AG04450 (cell line): ENCODE results near the gene KIAA0040. TPM values are rescaled to one million over a fixed set of nuclear protein-coding genes. Genes with fewer than 3 reads are reported as not detected.

Experiments
- CTCF ChIA-PET: fragments of 300-600, 350-600 bp; formaldehyde crosslinking; extraction: SDS; loops from one replicate; lab custom pipeline; 2022; ENCODE audit warnings: antibody characterized with exemption, inconsistent platforms; lab: Charles Lee
- POLR2A ChIA-PET: fragments of 350-600 bp; formaldehyde crosslinking; extraction: SDS; loops from one replicate; lab custom pipeline; 2021; ENCODE audit warnings: antibody characterized with exemption, inconsistent platforms; lab: Yijun Ruan, JAX
- DNase-seq: peaks from one replicate; pipeline ENCODE4 v3.0.0-alpha.2; 2011; ENCODE audit warnings: low read depth, low spot score
- H3K27ac ChIP-seq: one replicate; pipeline ENCODE4 v1.5.1; 2012; ENCODE audit warnings: low read depth, low read length, control low read depth
- H3K27me3 ChIP-seq: one replicate; pipeline ENCODE4 v1.6.0; 2012; ENCODE audit warnings: low read length; ENCODE audit not compliant: control insufficient read depth, insufficient read depth
- H3K4me3 ChIP-seq: 2 replicates; pipeline ENCODE4 v1.5.1; 2011; ENCODE audit warnings: mild to moderate bottlenecking, low read depth, low read length, control low read depth
- H3K9me3 ChIP-seq: 2 replicates; pipeline ENCODE4 v1.5.1; 2012; ENCODE audit warnings: low read length; ENCODE audit not compliant: control insufficient read depth, insufficient read depth
- polyA plus RNA-seq: library from polyadenylated mRNA; depleted of rRNA; stranded (reverse); fragments of >200 nt; gene quantifications from 2 replicates; pipeline ENCODE4 v1.2.3, GENCODE V29; 2011
- TF ChIP-seq, protein P1 (sequence below): IDR thresholded peaks from 2 replicates; pipeline ENCODE4 v1.5.1; 2011; ENCODE audit warnings: low read depth, low read length, control low read depth, inconsistent platforms

The KIAA0040 gene
- polyA plus RNA-seq, 1 experiment = not detected

DNA sequence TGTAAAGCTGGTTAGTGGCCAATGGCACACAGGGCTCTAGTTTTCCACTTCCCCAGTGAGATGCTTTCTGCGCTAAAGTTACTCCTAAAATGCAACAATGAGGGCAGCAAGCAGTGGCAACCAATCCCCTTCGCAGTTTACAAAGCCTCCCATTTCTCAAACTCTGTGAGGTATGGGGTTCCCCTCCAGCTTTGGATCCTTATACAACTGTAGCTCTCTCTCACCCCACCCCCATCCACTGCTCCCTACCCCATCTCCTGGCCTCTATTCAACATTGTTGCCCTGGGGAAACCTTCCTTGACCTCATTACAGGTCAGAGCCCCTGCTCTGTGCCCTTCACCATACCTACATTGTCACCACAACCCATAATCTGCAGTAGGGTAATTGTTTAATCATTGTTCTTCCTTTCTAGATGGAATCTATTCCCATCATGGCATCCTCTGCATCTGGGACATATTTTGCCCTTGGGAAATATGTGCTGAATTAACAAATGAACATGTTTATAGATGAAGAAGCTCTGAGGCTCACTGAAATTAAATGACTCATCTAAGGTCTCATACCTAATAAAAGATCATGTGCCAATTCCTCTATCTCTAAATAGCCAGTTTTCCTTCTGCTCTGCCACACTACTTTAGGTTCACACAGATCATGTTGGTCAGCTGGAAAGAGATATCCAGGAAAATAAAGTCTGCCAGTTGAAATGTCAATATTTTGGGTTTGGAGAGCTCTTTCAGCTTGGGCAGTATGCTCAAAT, 12.6 kb downstream of the KIAA0040 start:
- ChIA-PET POLR2A (no interaction called here), CTCF (interaction anchor here (1.1 kb wide), 1 partner anchor 34 kb away, joined by 4 read pairs; no protein-coding TSS in a partner anchor)
- no peak overlapping the region for H3K27ac ChIP-seq
- no peaks in the 10 kb centered on the region for H3K9me3 ChIP-seq
- no peaks in the 10 kb centered on the region for H3K27me3 ChIP-seq
- TF ChIP-seq, protein P1, sequence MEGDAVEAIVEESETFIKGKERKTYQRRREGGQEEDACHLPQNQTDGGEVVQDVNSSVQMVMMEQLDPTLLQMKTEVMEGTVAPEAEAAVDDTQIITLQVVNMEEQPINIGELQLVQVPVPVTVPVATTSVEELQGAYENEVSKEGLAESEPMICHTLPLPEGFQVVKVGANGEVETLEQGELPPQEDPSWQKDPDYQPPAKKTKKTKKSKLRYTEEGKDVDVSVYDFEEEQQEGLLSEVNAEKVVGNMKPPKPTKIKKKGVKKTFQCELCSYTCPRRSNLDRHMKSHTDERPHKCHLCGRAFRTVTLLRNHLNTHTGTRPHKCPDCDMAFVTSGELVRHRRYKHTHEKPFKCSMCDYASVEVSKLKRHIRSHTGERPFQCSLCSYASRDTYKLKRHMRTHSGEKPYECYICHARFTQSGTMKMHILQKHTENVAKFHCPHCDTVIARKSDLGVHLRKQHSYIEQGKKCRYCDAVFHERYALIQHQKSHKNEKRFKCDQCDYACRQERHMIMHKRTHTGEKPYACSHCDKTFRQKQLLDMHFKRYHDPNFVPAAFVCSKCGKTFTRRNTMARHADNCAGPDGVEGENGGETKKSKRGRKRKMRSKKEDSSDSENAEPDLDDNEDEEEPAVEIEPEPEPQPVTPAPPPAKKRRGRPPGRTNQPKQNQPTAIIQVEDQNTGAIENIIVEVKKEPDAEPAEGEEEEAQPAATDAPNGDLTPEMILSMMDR = no peak
- DNase-seq = no peak
- H3K4me3 ChIP-seq = no peak overlapping the region

DNA sequence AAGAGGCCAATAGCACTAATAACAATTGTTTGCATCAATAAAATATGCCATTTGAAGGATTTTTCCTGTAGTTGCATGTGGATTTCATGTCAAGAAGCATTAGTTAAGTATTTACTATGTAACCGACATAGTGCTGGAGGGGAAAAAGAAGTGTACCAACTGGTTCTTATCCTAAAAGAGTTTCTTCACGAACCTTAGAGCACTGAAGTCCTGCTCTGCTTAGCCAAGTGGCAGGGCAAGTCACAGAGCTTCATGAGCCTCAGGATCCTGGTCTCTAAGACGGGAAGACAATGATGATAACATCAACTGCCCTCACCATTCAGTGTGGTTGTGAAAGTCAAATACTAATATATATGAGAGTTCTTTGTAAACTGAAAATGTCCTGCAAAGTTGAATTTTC, 14.1 kb downstream of the KIAA0040 start:
- no peak for DNase-seq
- no peaks in the 10 kb centered on the region for H3K9me3 ChIP-seq
- no peak overlapping the region for H3K27ac ChIP-seq
- no peaks in the 10 kb centered on the region for H3K27me3 ChIP-seq
- ChIA-PET CTCF (no interaction called here), POLR2A (no interaction called here)
- TF ChIP-seq, protein P1 = no peak
- H3K4me3 ChIP-seq = no peak overlapping the region

DNA sequence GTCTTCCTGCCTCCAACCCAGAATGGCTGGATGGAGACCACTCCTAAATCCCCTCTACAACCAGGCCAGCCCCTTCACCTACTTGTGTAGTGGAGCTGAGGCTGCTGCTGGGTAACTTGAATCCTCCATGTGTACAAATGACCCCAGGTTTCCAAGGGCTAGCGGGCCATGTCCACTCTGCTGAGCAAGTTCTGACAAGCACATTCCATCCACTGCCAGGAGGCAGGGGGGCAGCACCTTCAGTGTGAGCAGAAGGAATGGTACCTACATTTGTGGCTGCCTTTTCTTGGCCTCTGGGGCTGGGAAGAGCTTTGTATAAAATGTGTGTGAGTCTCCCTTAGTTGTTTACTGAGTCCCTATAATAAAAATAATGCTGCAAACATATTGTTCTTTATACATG, 14.5 kb downstream of the KIAA0040 start:
- no peaks in the 10 kb centered on the region for H3K9me3 ChIP-seq
- H3K27me3 ChIP-seq = no peaks in the 10 kb centered on the region
- POLR2A ChIA-PET = no interaction called here
- CTCF ChIA-PET = no interaction called here
- H3K4me3 ChIP-seq = no peak overlapping the region
- H3K27ac ChIP-seq = no peak overlapping the region
- no peak for DNase-seq
- TF ChIP-seq, protein P1 = no peak

DNA sequence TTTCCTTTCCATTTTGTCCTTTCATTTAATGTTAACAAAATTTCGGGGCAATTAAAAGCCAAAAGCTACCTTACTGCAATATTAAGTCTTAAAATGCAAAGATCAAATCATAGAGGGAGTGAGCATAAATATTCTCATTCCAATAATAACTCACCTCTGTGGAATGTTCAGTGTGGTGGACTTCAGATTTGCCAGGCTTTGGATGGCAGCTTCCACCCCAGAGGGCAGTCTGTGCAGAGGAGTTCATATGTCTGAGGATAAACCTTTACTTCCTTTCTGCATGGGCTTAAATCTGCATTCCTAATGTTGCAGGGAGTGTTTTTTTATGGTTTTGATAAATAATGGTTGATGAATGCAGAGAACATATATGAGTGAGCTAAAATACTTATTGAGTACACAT, 16.3 kb downstream of the KIAA0040 start:
- Histone ChIP-seq H3K27ac (no peak overlapping the region), H3K4me3 (no peak overlapping the region), H3K27me3 (no peaks in the 10 kb centered on the region), H3K9me3 (no peaks in the 10 kb centered on the region)
- ChIA-PET POLR2A (no interaction called here), CTCF (interaction anchor here (1.3 kb wide), 1 partner anchor 24 kb away, joined by 3 read pairs; no protein-coding TSS in a partner anchor)
- TF ChIP-seq, protein P1 = no peak
- no peak for DNase-seq

DNA sequence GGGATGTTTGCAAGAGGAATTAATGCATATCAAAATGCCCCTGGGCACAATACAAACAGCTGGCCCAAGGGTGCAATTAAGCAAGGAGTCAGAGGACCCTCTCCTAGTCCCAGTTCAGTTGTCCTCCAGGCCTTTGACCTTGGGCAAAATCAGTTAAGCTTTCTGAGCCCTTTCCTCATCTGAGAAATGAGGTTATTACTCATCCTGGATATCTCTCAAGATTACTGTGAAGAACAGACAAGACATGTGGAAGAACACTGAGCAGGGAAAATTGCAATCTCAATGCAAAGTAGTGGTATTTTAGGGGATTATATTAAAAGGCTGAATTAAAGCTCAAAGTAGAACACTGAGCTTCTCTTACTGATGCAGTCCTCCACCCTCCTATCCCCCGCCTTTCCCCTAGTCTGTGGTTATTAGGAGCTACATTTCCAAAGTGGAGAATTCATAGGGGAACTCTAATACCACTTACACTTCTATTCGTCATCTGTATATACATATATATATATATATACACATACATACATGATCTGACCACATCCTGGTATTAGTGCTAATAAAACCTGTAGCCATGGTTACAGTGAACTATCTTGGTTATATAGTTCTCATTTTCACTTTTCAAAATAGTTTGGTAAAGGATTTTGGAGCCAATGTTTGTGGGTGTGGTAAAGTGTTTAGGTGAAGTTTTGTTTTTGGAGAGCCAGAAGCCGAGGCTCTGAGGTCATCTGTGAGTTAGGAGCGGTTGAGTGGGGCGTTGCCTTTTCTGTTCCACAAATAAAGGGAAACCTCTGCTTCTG, 18.1 kb downstream of the KIAA0040 start:
- TF ChIP-seq, protein P1 = no peak
- H3K27ac ChIP-seq = no peak overlapping the region
- DNase-seq = no peak
- H3K27me3 ChIP-seq = no peaks in the 10 kb centered on the region
- H3K4me3 ChIP-seq = no peak overlapping the region
- POLR2A ChIA-PET = no interaction called here
- no peaks in the 10 kb centered on the region for H3K9me3 ChIP-seq
- CTCF ChIA-PET = interaction anchor here (1.0 to 1.5 kb wide), 2 partner anchors 22 to 26 kb away, joined by 3 to 9 read pairs; no protein-coding TSS in a partner anchor
